CD14-positive monocyte (primary cell): ENCODE results near the gene EIPR1. TPM values are rescaled to one million over a fixed set of nuclear protein-coding genes. Genes with fewer than 3 reads are reported as not detected.
"Not testable (repeated sequence)": the region's sequence is repeated elsewhere in the genome, so short reads cannot be mapped to it uniquely, and the experiment has no call there.

Source experiments
- DNase-seq, 3 donors: peaks; one replicate each; pipeline ENCODE4 v3.0.0-alpha.2; 2011 to 2022
- H2AFZ ChIP-seq: 2 replicates; pipeline ENCODE4 v1.6.0; 2012; ENCODE audit warnings: mild to moderate bottlenecking, low read depth, low read length, inconsistent platforms; ENCODE audit not compliant: insufficient read depth, poor library complexity, severe bottlenecking
- H3K27ac ChIP-seq, 2 donors: 1 replicate in 1 of 2; 2 replicates in 1 of 2; pipeline ENCODE4 v1.5.1; 2012 to 2013; ENCODE audit warnings: low read length in 2 of 2, control low read depth in 1 of 2, inconsistent platforms in 1 of 2, low read depth in 1 of 2, mild to moderate bottlenecking in 1 of 2
- H3K27me3 ChIP-seq, 2 donors: one replicate each; pipeline versions ENCODE4 v1.6.0 to v1.6.1; 2011 to 2013; ENCODE audit warnings: low read length in 2 of 2; ENCODE audit not compliant: control insufficient read depth in 2 of 2, insufficient read depth in 2 of 2
- H3K36me3 ChIP-seq, 2 donors: replicated peaks in 1 of 2; 1 replicate in 1 of 2; 2 replicates in 1 of 2; pipeline versions ENCODE4 v1.5.1 to v1.6.1; 2012 to 2013; ENCODE audit warnings: low read length in 2 of 2, control low read depth in 1 of 2, inconsistent platforms in 1 of 2, mild to moderate bottlenecking in 1 of 2; ENCODE audit not compliant: insufficient read depth in 2 of 2, control insufficient read depth in 1 of 2
- H3K4me1 ChIP-seq, 2 donors: 1 replicate in 1 of 2; 2 replicates in 1 of 2; pipeline versions ENCODE4 v1.5.1 to v1.6.1; 2012 to 2013; ENCODE audit warnings: low read length in 2 of 2, control low read depth in 1 of 2, inconsistent platforms in 1 of 2, mild to moderate bottlenecking in 1 of 2, moderate library complexity in 1 of 2; ENCODE audit not compliant: insufficient read depth in 2 of 2, control insufficient read depth in 1 of 2
- H3K4me2 ChIP-seq: replicated peaks from 2 replicates; pipeline ENCODE3; 2012; ENCODE audit warnings: low read length, moderate library complexity, mild to moderate bottlenecking; ENCODE audit not compliant: poor library complexity, severe bottlenecking; ENCODE audit errors: extremely low read depth
- H3K4me3 ChIP-seq, 3 experiments: fragments of 200-600 bp in 1 of 3; sonication (generic) in 1 of 3; replicated peaks in 1 of 3; 1 replicate in 2 of 3; 2 replicates in 1 of 3; pipeline ENCODE4 v1.5.1; 2011 to 2013; ENCODE audit warnings: low read length in 3 of 3, mild to moderate bottlenecking in 3 of 3, control low read depth in 2 of 3, low read depth in 2 of 3, inconsistent platforms in 1 of 3, moderate library complexity in 1 of 3
- H3K79me2 ChIP-seq: 2 replicates; pipeline ENCODE4 v1.6.0; 2012; ENCODE audit warnings: mild to moderate bottlenecking, control low read depth, inconsistent platforms, low read length, moderate library complexity; ENCODE audit not compliant: insufficient read depth
- H3K9ac ChIP-seq: 2 replicates; pipeline ENCODE4 v1.6.0; 2017; ENCODE audit warnings: low read length, mild to moderate bottlenecking; ENCODE audit not compliant: insufficient read depth, poor library complexity, severe bottlenecking
- H3K9me3 ChIP-seq, 2 donors: replicated peaks in 1 of 2; 1 replicate in 1 of 2; 2 replicates in 1 of 2; pipeline versions ENCODE4 v1.5.1 to v1.6.1; 2012 to 2013; ENCODE audit warnings: low read length in 2 of 2, control low read depth in 1 of 2; ENCODE audit not compliant: control insufficient read depth in 1 of 2, insufficient read depth in 1 of 2
- H4K20me1 ChIP-seq: 2 replicates; pipeline ENCODE4 v1.6.0; 2012; ENCODE audit warnings: mild to moderate bottlenecking, low read length, control low read depth, moderate library complexity; ENCODE audit not compliant: insufficient read depth
- H3K27ac Mint-ChIP-seq, 7 donors: one replicate each; pipeline ENCODE4 v1.8.0; 2020; ENCODE audit warnings: mild to moderate bottlenecking in 7 of 7, mixed read lengths in 7 of 7, moderate library complexity in 6 of 7, inconsistent platforms in 2 of 7
- H3K27me3 Mint-ChIP-seq, 3 donors: one replicate each; pipeline ENCODE4 v1.8.0; 2021 to 2022; ENCODE audit warnings: low read depth in 3 of 3, mild to moderate bottlenecking in 3 of 3, mixed read lengths in 3 of 3, moderate library complexity in 3 of 3, inconsistent platforms in 1 of 3
- H3K36me3 Mint-ChIP-seq, 2 donors: one replicate each; pipeline ENCODE4 v1.8.0; 2020; ENCODE audit warnings: mixed read lengths in 2 of 2, inconsistent platforms in 1 of 2, mild to moderate bottlenecking in 1 of 2
- H3K4me1 Mint-ChIP-seq: one replicate; pipeline ENCODE4 v1.8.0; 2020; ENCODE audit warnings: mild to moderate bottlenecking, mixed read lengths
- H3K4me3 Mint-ChIP-seq, 2 donors: one replicate each; pipeline ENCODE4 v1.8.0; 2020; ENCODE audit warnings: mild to moderate bottlenecking in 2 of 2, mixed read lengths in 2 of 2, moderate library complexity in 1 of 2
- H3K9me3 Mint-ChIP-seq, 7 donors: one replicate each; pipeline ENCODE4 v1.8.0; 2020 to 2022; ENCODE audit warnings: mixed read lengths in 7 of 7, mild to moderate bottlenecking in 6 of 7, moderate library complexity in 6 of 7, inconsistent platforms in 2 of 7
- CTCF ChIP-seq: fragments of 200-600 bp; IDR thresholded peaks from one replicate; pipeline ENCODE4 v1.8.0; 2022; ENCODE audit warnings: antibody characterized with exemption, mild to moderate bottlenecking
- WGBS: methylation state at CpG from one replicate; pipeline ENCODE4 v1.1.5; 2013; ENCODE audit warnings: missing lambda C conversion rate; ENCODE audit not compliant: insufficient coverage; 5-methylcytosine and 5-hydroxymethylcytosine counted together
- intact Hi-C, 2 donors: fragments of 100-400 bp; cut with micrococcal nuclease; formaldehyde crosslinking; loops; one replicate each; pipeline versions ENCODE4 v1.15.0 to v1.15.1; 2023
- polyA plus RNA-seq, 3 donors: library from polyadenylated mRNA; depleted of rRNA in 1 of 3; unstranded in 2 of 3; stranded (reverse) in 1 of 3; fragments of 300-500 nt in 2 of 3; fragments of >200 nt in 1 of 3; fragmentation: Illumina TruSeq in 2 of 3; gene quantifications; 1 replicate in 2 of 3; 2 replicates in 1 of 3; pipeline ENCODE4 v1.2.3, GENCODE V29; 2012 to 2021

EIPR1 gene
- polyA plus RNA-seq, 3 donors: 19.0 to 22.4 (median 20.8) TPM

- H3K4me2 ChIP-seq: no peak overlapping the region
- H3K9ac ChIP-seq: no peak overlapping the region
- H3K4me3 Mint-ChIP-seq: no peak overlapping the region
Observed at GRCh38 chr2:3361518-3362389, 15.9 kb downstream of the EIPR1 start.

GRCh38 chr2:3357926-3358325 lies 19.7 kb downstream of the EIPR1 start:
- DNase-seq: no peak
- Mint-ChIP-seq H3K9me3 (peaks cover 0 to 5% (median 0%) of the 10 kb centered on the region in 7 donors), H3K36me3 (peaks cover 11 to 27% of the 10 kb centered on the region in 2 donors), H3K27me3 (peaks cover 0 to 3% (median 1%) of the 10 kb centered on the region in 3 donors), H3K4me3 (no peak overlapping the region), H3K27ac (peak overlapping the region in 4 of 7 donors; percentile 15 to 83 (median 56)), H3K4me1 (peaks cover 29% of the 10 kb centered on the region)
- TF ChIP-seq CTCF: no peak
- H3K36me3 ChIP-seq: peaks cover 13 to 17% of the 10 kb centered on the region in 2 donors
- intact Hi-C loops: no loop called here
- peaks cover 15% of the 10 kb centered on the region in 2 donors for H3K4me1 ChIP-seq
- H3K27ac ChIP-seq: peak overlapping the region in 1 of 2 donors; percentile 73
- WGBS: 94% methylated on average over 5 of the region's 8 CpGs
- peak overlapping the region; percentile 72 for H2AFZ ChIP-seq
- peak overlapping the region; percentile 14 for H3K4me2 ChIP-seq
- H4K20me1 ChIP-seq: no peaks in the 10 kb centered on the region
- no peaks in the 10 kb centered on the region for H3K27me3 ChIP-seq
- peaks cover 35% of the 10 kb centered on the region for H3K79me2 ChIP-seq
- H3K9me3 ChIP-seq: peaks cover 0 to 3% of the 10 kb centered on the region in 2 donors
- H3K4me3 ChIP-seq: no peak overlapping the region
- H3K9ac ChIP-seq: no peak overlapping the region

More at GRCh38 chr2:3361518-3362389, 15.9 kb downstream of the EIPR1 start:
- Mint-ChIP-seq H3K4me1 (peaks cover 30% of the 10 kb centered on the region), H3K27me3 (peaks cover 0 to 3% (median 1%) of the 10 kb centered on the region in 3 donors), H3K36me3 (peaks cover 0 to 8% of the 10 kb centered on the region in 2 donors), H3K27ac (peak overlapping the region in 2 of 7 donors; percentile 3 to 64), H3K9me3 (peaks cover 0 to 3% (median 0%) of the 10 kb centered on the region in 7 donors)
- Histone ChIP-seq H3K36me3 (no peaks in the 10 kb centered on the region), H3K27me3 (no peaks in the 10 kb centered on the region), H3K4me1 (peaks cover 13% of the 10 kb centered on the region in 2 donors), H3K27ac (no peak overlapping the region), H4K20me1 (peaks cover 3% of the 10 kb centered on the region), H2AFZ (no peak overlapping the region), H3K79me2 (peaks cover 49% of the 10 kb centered on the region), H3K9me3 (no peaks in the 10 kb centered on the region), H3K4me3 (no peak overlapping the region)
- TF ChIP-seq CTCF: no peak
- WGBS: 89% methylated on average over 17 of the region's 17 CpGs
- intact Hi-C loops: no loop called here
- DNase-seq: no peak

GRCh38 chr2:3357446-3357845 lies 20.2 kb downstream of the EIPR1 start:
- H3K4me2 ChIP-seq: peak overlapping the region; percentile 14
- H3K4me1 Mint-ChIP-seq: peaks cover 25% of the 10 kb centered on the region
- DNase-seq: peak; percentile 27 to 52 (median 47)

More at GRCh38 chr2:3357446-3357845, 20.2 kb downstream of the EIPR1 start:
- intact Hi-C loops, H3K9me3 Mint-ChIP-seq, H3K9ac ChIP-seq, H3K9me3 ChIP-seq, H3K27me3 Mint-ChIP-seq, H3K27me3 ChIP-seq, H4K20me1 ChIP-seq: not testable (repeated sequence)
- no CpG with 5 or more reads among the region's 2 CpGs for WGBS
- Histone ChIP-seq H3K4me1 (peaks cover 15% of the 10 kb centered on the region in 2 donors), H3K4me3 (peak overlapping the region in 1 of 3 experiments; percentile 22), H3K36me3 (peaks cover 16 to 21% of the 10 kb centered on the region in 2 donors), H3K79me2 (peaks cover 30% of the 10 kb centered on the region), H2AFZ (peak overlapping the region; percentile 72), H3K27ac (peak overlapping the region in 1 of 2 donors; percentile 73)
- H3K4me3 Mint-ChIP-seq: peak overlapping the region in 1 of 2 donors; percentile 22
- H3K27ac Mint-ChIP-seq: peak overlapping the region; percentile 47 to 83 (median 72)
- peaks cover 16 to 32% of the 10 kb centered on the region in 2 donors for H3K36me3 Mint-ChIP-seq
